Chondrocyte (in vitro differentiated cells): ENCODE data around the gene PABPC1L. TPM values are rescaled to one million over a fixed set of nuclear protein-coding genes. Genes with fewer than 3 reads are reported as not detected.

Source experiments
- DNase-seq: peaks from one replicate; pipeline ENCODE4 v3.0.0; 2021; ENCODE audit warnings: mixed read lengths, low spot score
- H3K27ac Mint-ChIP-seq: one replicate; pipeline ENCODE4 v1.8.0; 2021; ENCODE audit warnings: mild to moderate bottlenecking, moderate library complexity, mixed read lengths; ENCODE audit not compliant: unreplicated experiment
- H3K27me3 Mint-ChIP-seq: 2 replicates; pipeline ENCODE4 v1.8.0; 2021; ENCODE audit warnings: low read depth, mixed read lengths
- H3K36me3 Mint-ChIP-seq: 2 replicates; pipeline ENCODE4 v1.8.0; 2021; ENCODE audit warnings: low read depth, mixed read lengths
- H3K4me1 Mint-ChIP-seq: 2 replicates; pipeline ENCODE4 v1.8.0; 2021; ENCODE audit warnings: low read depth, mild to moderate bottlenecking, mixed read lengths
- H3K4me3 Mint-ChIP-seq: one replicate; pipeline ENCODE4 v1.8.0; 2021; ENCODE audit warnings: mild to moderate bottlenecking, moderate library complexity, mixed read lengths; ENCODE audit not compliant: unreplicated experiment
- H3K9me3 Mint-ChIP-seq: 2 replicates; pipeline ENCODE4 v1.8.0; 2021; ENCODE audit warnings: low read depth, mixed read lengths
- total RNA-seq: library from RNA; stranded (reverse); gene quantifications from 3 replicates; pipeline ENCODE4 v1.2.1, GENCODE V29; 2021
- TF ChIP-seq, protein P1 (sequence below): fragments of 200-600 bp; sonication (generic); IDR thresholded peaks from 2 replicates; pipeline ENCODE4 v1.5.0; 2021; ENCODE audit warnings: antibody characterized with exemption, mild to moderate bottlenecking, moderate library complexity

PABPC1L gene
- total RNA-seq, 1 donor from 2014 or later: 31.4 TPM

DNA sequence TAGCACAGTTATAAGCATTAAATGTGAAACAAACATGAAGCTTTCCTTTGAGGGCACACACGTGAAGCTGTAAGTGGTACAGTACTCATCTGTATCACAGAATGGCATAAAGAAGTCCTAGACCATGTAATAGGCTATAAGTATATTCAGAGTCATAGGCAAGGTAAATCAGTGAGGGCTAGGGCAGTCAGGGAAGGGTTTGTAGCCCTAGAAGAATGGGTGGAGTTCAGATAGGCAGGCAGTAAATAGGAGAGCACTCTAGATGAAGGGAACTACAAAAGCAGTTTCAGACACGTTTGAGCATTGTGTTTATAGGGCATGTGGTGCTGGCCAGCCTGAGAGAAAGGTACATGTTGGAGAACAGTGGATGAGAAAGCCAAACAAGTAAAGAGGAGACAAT lies 14.9 kb upstream of the PABPC1L start:
- H3K4me1 Mint-ChIP-seq: peaks cover 47% of the 10 kb centered on the region
- H3K36me3 Mint-ChIP-seq: no peaks in the 10 kb centered on the region
- no peak for DNase-seq
- no peak overlapping the region for H3K4me3 Mint-ChIP-seq
- no peak overlapping the region for H3K27ac Mint-ChIP-seq
- H3K27me3 Mint-ChIP-seq: no peaks in the 10 kb centered on the region
- TF ChIP-seq, protein P1, sequence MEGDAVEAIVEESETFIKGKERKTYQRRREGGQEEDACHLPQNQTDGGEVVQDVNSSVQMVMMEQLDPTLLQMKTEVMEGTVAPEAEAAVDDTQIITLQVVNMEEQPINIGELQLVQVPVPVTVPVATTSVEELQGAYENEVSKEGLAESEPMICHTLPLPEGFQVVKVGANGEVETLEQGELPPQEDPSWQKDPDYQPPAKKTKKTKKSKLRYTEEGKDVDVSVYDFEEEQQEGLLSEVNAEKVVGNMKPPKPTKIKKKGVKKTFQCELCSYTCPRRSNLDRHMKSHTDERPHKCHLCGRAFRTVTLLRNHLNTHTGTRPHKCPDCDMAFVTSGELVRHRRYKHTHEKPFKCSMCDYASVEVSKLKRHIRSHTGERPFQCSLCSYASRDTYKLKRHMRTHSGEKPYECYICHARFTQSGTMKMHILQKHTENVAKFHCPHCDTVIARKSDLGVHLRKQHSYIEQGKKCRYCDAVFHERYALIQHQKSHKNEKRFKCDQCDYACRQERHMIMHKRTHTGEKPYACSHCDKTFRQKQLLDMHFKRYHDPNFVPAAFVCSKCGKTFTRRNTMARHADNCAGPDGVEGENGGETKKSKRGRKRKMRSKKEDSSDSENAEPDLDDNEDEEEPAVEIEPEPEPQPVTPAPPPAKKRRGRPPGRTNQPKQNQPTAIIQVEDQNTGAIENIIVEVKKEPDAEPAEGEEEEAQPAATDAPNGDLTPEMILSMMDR: no peak
- no peaks in the 10 kb centered on the region for H3K9me3 Mint-ChIP-seq

DNA sequence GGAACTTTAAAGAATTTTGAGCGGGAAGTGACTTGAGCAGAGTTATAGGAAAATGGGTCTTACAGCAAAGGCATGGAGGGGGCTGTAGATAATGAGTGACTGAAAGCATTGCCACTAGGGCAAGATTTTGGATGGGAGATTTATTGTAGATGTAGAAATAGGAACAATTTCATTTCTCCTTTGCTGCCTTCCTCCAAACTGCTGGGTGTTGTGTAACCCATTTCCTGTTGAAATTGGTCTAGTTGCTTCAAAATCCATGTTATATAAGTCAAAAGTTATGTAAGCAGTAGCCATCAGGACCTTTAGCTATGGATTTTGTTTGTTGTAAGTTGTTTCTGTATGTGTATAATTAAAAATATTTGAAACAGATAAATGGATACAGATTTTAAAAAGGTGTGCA lies 13.3 kb upstream of the PABPC1L start:
- Mint-ChIP-seq H3K36me3 (peaks cover 2% of the 10 kb centered on the region), H3K27ac (peak overlapping the region; percentile 28), H3K4me1 (peaks cover 47% of the 10 kb centered on the region), H3K27me3 (no peaks in the 10 kb centered on the region), H3K4me3 (no peak overlapping the region), H3K9me3 (no peaks in the 10 kb centered on the region)
- TF ChIP-seq, protein P1: no peak
- DNase-seq: no peak

DNA sequence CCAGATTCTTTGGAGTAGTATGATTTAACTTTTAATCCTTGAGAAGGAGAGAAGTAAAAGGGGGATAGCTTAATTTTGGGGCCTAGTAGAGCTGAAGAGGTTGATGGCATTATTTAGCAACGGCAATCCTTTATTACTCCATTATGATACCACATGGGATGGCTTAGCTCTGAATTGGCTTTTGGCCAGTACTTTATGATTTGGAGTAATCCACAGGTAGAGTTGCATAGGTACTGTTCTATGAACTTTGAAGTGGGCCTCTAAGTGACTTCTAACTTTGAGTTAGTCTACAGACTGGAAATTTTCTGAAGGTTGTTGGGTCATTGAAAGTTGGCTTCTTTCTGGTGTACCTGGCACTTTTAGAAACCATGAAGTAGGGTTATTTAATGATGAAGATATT lies 12.7 kb upstream of the PABPC1L start:
- H3K4me1 Mint-ChIP-seq: peaks cover 43% of the 10 kb centered on the region
- H3K27ac Mint-ChIP-seq: no peak overlapping the region
- no peaks in the 10 kb centered on the region for H3K27me3 Mint-ChIP-seq
- H3K9me3 Mint-ChIP-seq: no peaks in the 10 kb centered on the region
- no peak for DNase-seq
- TF ChIP-seq, protein P1: no peak
- peaks cover 2% of the 10 kb centered on the region for H3K36me3 Mint-ChIP-seq
- H3K4me3 Mint-ChIP-seq: no peak overlapping the region

DNA sequence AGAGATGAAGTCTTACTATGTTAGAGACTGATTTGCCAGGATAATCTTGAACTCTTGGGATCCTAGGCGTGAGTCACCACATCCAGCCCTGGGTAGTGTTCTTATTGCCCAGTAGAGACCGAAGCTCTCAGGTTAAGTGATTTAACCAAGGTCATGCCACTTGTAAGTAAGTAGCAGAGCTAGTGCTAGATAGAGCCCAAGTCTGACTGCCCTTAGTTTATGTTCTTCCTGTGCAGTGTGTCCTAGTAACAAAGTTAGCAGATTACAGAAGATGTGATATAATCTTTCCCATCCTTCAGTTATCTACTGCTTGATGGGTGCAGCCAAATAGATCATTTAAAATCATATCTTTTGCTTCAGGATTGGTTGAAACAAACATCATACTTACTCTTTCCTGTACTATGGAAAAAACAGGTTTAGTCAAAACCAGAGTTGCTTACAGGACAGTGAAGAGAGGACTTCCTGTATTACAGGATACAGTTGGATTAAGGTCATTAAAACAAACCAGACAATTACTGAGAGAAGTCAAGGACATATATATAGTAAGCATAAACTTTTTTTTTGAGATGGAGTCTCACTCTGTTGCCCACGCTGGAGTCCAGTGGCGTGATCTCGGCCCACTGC lies 9.5 kb upstream of the PABPC1L start:
- Mint-ChIP-seq H3K27me3 (no peaks in the 10 kb centered on the region), H3K4me1 (peaks cover 31% of the 10 kb centered on the region), H3K4me3 (no peak overlapping the region), H3K9me3 (no peaks in the 10 kb centered on the region), H3K36me3 (peaks cover 20% of the 10 kb centered on the region), H3K27ac (no peak overlapping the region)
- TF ChIP-seq, protein P1: no peak
- no peak for DNase-seq

DNA sequence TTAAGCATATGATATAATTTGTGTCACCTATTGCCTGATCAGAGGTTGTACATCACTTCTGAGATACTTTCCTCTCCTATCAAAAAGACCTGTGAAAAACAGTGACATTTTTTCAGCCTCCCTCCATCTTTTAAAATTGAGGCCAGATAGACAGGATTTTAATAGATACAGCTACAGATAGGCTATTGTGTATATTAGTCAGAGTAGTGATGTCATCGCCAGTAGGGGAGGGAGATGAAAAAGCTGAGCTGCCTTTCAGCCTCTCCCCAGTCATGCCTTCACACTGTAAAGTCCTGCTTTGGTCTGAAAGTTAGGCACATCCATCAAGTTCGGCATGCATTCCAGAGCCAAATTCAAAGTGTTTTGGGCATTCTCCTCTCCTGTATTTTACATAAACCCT lies 7.9 kb upstream of the PABPC1L start:
- Mint-ChIP-seq H3K27me3 (no peaks in the 10 kb centered on the region), H3K27ac (no peak overlapping the region), H3K36me3 (peaks cover 27% of the 10 kb centered on the region), H3K4me3 (no peak overlapping the region), H3K9me3 (no peaks in the 10 kb centered on the region), H3K4me1 (peaks cover 18% of the 10 kb centered on the region)
- TF ChIP-seq, protein P1: no peak
- no peak for DNase-seq
